Effector memory CD4-positive, alpha-beta T cell (primary cell): ENCODE measurements around the gene CACNA2D1.

Experiments
- DNase-seq, 3 donors: peaks; one replicate each; pipeline ENCODE4 v3.0.0-alpha.2; 2020
- H3K27ac ChIP-seq: 2 replicates; pipeline ENCODE4 v1.7.0; 2013; ENCODE audit warnings: mild to moderate bottlenecking, low read length, moderate library complexity; ENCODE audit not compliant: insufficient read depth, poor library complexity, severe bottlenecking
- H3K27me3 ChIP-seq: replicated peaks from 2 replicates; pipeline ENCODE4 v1.7.0; 2013; ENCODE audit warnings: mild to moderate bottlenecking, low read length; ENCODE audit not compliant: insufficient read depth, control insufficient read depth, poor library complexity, severe bottlenecking
- H3K36me3 ChIP-seq: 2 replicates; pipeline ENCODE4 v1.7.0; 2013; ENCODE audit warnings: mild to moderate bottlenecking, low read length, moderate library complexity; ENCODE audit not compliant: control insufficient read depth, insufficient read depth
- H3K4me1 ChIP-seq: 2 replicates; pipeline ENCODE4 v1.7.0; 2013; ENCODE audit warnings: low read length, mild to moderate bottlenecking; ENCODE audit not compliant: control insufficient read depth, insufficient read depth, poor library complexity, severe bottlenecking
- H3K4me3 ChIP-seq: 2 replicates; pipeline ENCODE4 v1.7.0; 2013; ENCODE audit warnings: low read length, low read depth, mild to moderate bottlenecking; ENCODE audit not compliant: insufficient read depth, poor library complexity, severe bottlenecking
- H3K9me3 ChIP-seq: 2 replicates; pipeline ENCODE4 v1.7.0; 2013; ENCODE audit warnings: mild to moderate bottlenecking, low read length, moderate library complexity; ENCODE audit not compliant: control insufficient read depth

CACNA2D1 gene

DNA sequence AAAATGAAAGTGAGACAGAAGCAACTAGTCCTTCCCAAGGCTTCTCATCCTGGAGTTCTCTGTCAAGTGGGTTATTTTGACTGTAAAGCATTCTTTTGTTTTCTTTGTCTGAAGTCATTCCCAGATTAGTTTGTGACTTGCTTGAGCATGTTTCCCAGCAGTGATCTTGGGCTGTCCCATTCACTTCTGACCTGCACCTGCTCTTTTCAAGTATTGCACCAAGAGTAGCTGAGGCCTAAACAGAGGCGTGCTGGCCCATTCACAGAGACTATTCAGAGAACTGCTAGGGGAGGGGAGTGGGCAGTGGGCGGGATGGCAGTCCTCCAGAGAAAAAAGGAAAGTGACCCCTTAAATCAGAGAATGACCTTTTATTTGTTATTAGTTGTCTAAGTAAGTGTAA is 61.3 kb downstream of the CACNA2D1 start:
- no peaks in the 10 kb centered on the region for H3K36me3 ChIP-seq
- H3K4me1 ChIP-seq = no peaks in the 10 kb centered on the region
- H3K9me3 ChIP-seq = no peaks in the 10 kb centered on the region
- H3K27ac ChIP-seq = no peak overlapping the region
- H3K27me3 ChIP-seq = no peaks in the 10 kb centered on the region
- no peak overlapping the region for H3K4me3 ChIP-seq
- no peak for DNase-seq

DNA sequence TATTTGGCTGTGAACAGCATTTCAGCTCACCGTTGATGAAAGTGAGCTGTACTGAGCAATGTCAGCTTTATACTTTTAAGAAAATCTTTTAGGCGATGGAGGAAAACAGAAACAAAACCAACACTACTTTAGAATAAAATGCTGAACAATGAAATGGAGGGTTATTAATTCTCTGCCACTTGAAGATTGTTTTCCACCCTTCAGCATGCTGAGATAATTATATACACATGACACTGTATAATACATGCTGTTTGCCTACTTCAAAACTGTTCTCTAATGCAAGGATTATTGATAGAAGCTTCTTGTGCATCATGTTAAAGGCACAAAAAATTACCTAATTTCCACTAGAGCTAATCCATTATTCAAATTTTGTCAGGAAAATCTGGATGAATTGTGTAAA is 66.8 kb downstream of the CACNA2D1 start:
- H3K9me3 ChIP-seq = no peaks in the 10 kb centered on the region
- H3K27ac ChIP-seq = no peak overlapping the region
- no peaks in the 10 kb centered on the region for H3K4me1 ChIP-seq
- H3K27me3 ChIP-seq = no peaks in the 10 kb centered on the region
- H3K36me3 ChIP-seq = no peaks in the 10 kb centered on the region
- no peak overlapping the region for H3K4me3 ChIP-seq
- no peak for DNase-seq

DNA sequence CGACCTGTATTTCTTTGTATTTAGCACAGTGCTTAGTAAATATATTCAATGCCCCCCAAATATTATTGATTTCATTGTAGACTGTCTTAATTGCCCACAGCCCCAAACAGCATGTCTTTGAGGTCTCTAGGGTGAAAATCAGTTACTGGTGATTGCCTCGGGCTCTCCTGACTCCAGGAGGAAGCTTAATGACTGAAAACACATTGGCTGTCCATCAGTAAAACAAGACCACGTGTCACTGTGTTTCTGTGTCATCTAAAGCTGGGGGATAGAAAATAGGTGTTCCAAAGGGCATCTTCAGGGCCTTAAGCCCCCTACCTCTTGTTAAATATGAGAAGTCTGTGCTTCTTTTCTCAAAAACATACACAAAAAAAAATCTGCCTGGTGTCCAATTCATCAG is 67.9 kb downstream of the CACNA2D1 start:
- Histone ChIP-seq H3K27me3 (no peaks in the 10 kb centered on the region), H3K4me3 (no peak overlapping the region), H3K4me1 (no peaks in the 10 kb centered on the region), H3K27ac (no peak overlapping the region), H3K36me3 (no peaks in the 10 kb centered on the region), H3K9me3 (no peaks in the 10 kb centered on the region)
- DNase-seq = no peak

DNA sequence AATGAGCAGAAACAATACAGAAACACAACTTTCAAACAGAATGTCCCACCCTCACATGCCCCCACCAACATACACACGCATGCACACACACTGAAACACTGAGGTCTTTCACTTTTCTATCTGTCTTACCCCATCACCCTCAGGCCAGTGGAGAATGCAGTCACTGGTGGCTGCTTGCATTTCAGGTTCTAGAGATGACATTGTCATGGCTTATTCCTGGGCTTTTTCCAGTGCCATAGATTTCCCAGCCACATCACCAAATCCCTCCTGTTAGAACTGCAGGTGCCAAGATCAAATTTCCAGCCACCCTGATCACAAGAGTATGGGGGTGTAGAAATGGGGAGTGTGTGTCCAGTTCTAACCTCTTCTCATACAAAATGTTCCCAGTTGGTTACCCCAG is 68.4 kb downstream of the CACNA2D1 start:
- H3K27ac ChIP-seq = no peak overlapping the region
- H3K4me1 ChIP-seq = no peaks in the 10 kb centered on the region
- no peaks in the 10 kb centered on the region for H3K9me3 ChIP-seq
- H3K4me3 ChIP-seq = no peak overlapping the region
- no peaks in the 10 kb centered on the region for H3K27me3 ChIP-seq
- no peak for DNase-seq
- no peaks in the 10 kb centered on the region for H3K36me3 ChIP-seq

DNA sequence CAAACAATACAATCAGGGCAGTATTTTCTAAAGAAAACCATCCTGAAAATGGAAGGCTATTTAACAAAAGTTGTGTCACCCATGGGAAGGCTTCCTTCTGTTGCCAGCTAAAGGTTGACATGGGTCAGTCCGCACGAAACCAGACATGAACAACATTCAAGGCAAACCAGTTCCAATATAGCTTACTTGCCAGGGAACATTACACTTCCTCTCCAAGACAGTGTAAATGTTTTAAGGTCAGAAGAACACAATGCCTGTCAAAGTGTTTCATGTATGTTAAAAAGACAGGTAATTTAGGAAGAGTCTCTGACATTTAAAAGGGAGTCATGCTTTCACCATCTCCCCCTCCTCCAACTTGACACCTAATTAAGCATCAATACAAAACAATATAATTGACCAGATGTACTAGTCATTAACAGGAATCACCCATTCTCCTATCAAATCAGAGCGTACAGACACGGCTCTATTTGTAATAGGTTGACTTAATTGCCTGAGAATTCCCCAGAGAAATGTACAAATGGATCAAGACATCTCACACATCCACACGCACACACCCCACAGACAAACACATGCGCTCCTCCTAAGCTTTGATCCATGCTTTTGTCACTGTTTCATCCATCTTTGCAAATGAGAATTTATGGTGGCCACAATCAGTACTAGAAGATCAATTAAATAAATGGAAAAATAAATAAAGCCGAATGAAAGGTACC is 69.5 kb downstream of the CACNA2D1 start:
- Histone ChIP-seq H3K4me3 (no peak overlapping the region), H3K36me3 (no peaks in the 10 kb centered on the region), H3K27ac (no peak overlapping the region), H3K27me3 (no peaks in the 10 kb centered on the region), H3K4me1 (no peaks in the 10 kb centered on the region), H3K9me3 (no peaks in the 10 kb centered on the region)
- DNase-seq = no peak

DNA sequence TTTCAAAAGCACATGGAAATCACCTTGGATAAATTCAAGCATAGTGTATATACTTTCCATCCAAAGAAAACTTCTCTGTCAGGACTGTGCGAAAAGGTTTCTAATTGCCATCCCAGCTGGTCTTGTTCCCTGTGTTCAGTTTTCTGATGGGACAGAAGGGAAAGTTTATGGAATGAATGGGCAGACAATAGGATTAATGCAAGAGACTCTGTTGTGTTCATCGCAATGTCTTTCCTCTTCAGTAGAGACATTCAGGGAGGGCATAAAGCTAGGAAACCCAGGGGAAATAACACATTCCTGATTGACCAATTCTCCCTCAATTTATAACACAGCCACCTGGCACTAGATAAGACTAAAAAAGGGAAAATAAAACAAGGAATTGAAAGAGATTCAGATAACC is 78.9 kb downstream of the CACNA2D1 start:
- Histone ChIP-seq H3K4me1 (no peaks in the 10 kb centered on the region), H3K27me3 (no peaks in the 10 kb centered on the region), H3K4me3 (no peak overlapping the region), H3K9me3 (no peaks in the 10 kb centered on the region), H3K27ac (no peak overlapping the region), H3K36me3 (no peaks in the 10 kb centered on the region)
- no peak for DNase-seq

DNA sequence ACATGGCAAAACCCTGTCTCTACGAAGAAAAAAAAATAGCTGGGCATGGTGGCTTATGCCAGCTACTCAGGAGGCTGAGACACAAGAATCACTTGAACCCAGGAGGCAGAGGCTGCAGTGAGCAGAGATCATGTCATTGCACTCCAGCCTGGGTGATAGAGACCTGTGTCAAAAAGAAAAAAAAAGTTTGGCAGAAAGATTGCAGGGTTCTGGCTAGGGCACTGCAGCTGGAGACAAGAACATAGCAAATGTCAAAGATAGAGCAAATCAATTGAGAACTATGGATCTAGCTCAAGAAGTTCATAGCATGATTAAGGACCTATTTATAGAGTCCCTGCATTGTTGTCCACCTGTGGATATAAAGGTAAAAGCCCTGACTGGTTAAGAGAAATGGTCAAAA is 79.5 kb downstream of the CACNA2D1 start:
- Histone ChIP-seq H3K27me3 (no peaks in the 10 kb centered on the region), H3K36me3 (no peaks in the 10 kb centered on the region), H3K4me3 (no peak overlapping the region), H3K27ac (no peak overlapping the region), H3K9me3 (no peaks in the 10 kb centered on the region), H3K4me1 (no peaks in the 10 kb centered on the region)
- no peak for DNase-seq

DNA sequence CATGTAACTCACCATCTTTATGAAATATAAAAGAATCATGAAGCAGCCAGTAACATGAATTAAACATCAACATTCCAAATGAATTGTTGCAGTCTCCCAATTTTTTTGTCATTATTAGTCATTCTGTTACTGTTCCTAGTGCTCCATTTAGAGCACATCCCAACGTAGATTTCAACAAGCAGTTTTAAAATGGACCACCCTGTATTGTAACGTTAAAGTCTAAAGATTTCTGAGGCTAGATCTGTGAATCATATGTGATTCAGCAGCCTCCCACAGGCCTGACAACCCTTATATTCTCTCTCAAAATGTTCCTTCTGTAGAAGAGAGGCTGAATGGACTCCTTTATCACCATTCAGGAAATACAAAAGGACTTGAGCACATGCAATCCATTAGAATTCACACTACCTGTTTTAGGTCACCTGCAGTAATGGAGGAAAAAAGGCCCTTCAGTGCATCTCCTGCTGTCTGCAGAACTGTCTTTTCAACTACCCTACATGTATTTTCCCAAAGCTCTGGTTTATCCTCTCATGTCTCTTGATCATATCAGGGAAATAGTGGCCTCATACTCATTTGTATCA is 81.4 kb downstream of the CACNA2D1 start:
- H3K4me3 ChIP-seq = no peak overlapping the region
- H3K9me3 ChIP-seq = no peaks in the 10 kb centered on the region
- no peaks in the 10 kb centered on the region for H3K27me3 ChIP-seq
- H3K4me1 ChIP-seq = no peaks in the 10 kb centered on the region
- H3K27ac ChIP-seq = no peak overlapping the region
- no peak for DNase-seq
- no peaks in the 10 kb centered on the region for H3K36me3 ChIP-seq

DNA sequence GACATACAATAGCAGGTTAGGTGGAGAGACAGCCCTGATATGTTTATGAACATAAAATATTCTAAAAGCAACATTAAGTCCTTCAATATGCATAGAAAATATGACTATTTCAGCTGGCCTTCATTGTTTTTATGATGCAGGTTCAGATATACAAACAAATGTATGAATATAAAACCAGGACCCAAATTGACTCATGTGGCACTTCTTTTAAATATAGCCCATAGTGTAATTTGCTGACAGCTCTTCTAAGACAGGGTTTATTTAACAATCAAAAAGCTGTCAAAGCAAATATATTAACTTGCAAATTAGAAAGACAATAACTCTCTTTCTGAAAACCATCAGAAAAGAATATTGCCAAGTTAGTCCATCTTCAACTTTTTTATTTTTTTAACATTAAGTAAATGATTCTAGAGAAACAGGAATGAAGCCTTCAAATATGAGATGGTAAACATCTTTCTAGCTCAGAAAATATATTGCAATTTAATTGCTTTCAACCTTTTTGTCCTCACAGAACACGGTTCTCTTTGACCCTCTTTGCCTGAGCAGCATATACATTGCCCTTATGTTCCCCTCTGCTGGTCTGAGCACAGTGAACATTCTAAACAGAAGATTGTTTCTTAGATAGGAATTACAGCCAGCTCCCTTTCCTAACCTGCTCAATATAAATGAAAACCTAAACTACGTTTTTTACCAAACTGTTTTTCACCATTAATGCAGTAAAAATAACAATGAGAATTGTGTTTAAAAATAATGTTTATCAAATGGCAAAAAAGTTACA is 82.8 kb downstream of the CACNA2D1 start:
- Histone ChIP-seq H3K27me3 (no peaks in the 10 kb centered on the region), H3K9me3 (no peaks in the 10 kb centered on the region), H3K27ac (no peak overlapping the region), H3K4me1 (no peaks in the 10 kb centered on the region), H3K36me3 (no peaks in the 10 kb centered on the region), H3K4me3 (no peak overlapping the region)
- DNase-seq = no peak

DNA sequence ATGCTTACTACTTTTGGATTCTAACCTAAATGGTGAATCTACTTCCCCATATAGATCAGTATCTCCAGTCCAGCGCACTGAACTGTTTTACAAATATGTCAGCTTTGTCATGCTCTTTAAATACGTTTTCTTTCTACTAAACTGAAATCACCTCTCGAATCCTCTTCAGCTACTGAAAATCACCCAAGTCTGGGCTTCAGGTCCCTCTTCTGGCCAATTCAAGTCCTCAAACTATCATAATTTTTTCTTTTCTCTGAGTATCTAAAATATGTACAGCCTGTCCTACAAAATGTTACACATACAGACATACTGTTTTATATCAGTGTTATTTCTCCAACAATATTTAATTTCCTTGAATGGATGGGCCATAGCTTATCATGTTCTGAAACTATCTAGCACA is 84.2 kb downstream of the CACNA2D1 start:
- H3K27me3 ChIP-seq = no peaks in the 10 kb centered on the region
- H3K4me1 ChIP-seq = no peaks in the 10 kb centered on the region
- no peak overlapping the region for H3K4me3 ChIP-seq
- no peaks in the 10 kb centered on the region for H3K36me3 ChIP-seq
- DNase-seq = no peak
- H3K9me3 ChIP-seq = no peaks in the 10 kb centered on the region
- H3K27ac ChIP-seq = no peak overlapping the region
